HEK293T (cell line): Measurements from ENCODE around the gene DHX8.

Experiments
- FOXM1 ChIP-seq: fragments of 450-650 bp; IDR thresholded peaks from 2 replicates; pipeline ENCODE4 v1.6.1; 2017; ENCODE audit warnings: mild to moderate bottlenecking, borderline replicate concordance
- L3MBTL2 ChIP-seq: fragments of 450-650 bp; conservative IDR thresholded peaks from 2 replicates; pipeline ENCODE4 v1.6.1; 2016; ENCODE audit warnings: mild to moderate bottlenecking
- LEF1 ChIP-seq: fragments of 450-650 bp; IDR thresholded peaks from 2 replicates; pipeline ENCODE4 v1.6.1; 2017; ENCODE audit warnings: mild to moderate bottlenecking, borderline replicate concordance

DNA sequence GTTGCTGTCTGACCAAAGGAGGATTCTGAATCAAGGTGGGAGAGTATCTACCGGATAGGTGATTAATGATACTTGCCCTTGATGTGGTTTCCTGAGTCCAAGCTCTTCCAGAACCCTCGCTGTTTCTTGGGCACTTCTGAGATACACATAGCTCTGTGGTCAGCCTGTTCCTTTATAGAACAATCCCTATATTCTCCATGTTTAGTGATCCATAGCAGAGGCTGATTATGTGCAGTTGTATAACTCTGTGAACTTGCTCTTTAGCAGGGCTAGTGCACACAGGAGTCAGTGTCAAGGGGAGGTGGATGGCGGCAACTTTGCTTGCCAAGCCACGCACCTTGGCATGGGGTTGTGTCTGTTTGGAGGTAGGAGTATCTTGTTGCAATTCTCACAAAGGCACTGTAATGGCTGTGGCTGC, 48.9 kb upstream of the DHX8 start:
- TF ChIP-seq FOXM1 (no peak), LEF1 (no peak), L3MBTL2 (no peak)
